H1 (cell line): ENCODE results near the gene C1QL3. TPM values are rescaled to one million over a fixed set of nuclear protein-coding genes. Genes with fewer than 3 reads are reported as not detected.

ENCODE experiments used
- ATF2 ChIP-seq: IDR thresholded peaks from 2 replicates; pipeline ENCODE4 v1.6.1; 2012; ENCODE audit warnings: low read length, inconsistent platforms
- CBX8 ChIP-seq: fragments of 300-800, 300-1000 bp; sonication (generic); IDR thresholded peaks from 2 replicates; pipeline ENCODE4 v1.7.1; 2016; ENCODE audit warnings: low read depth, low read length, borderline replicate concordance
- CREB1 ChIP-seq: IDR thresholded peaks from 2 replicates; pipeline ENCODE4 v1.6.1; 2012; ENCODE audit warnings: inconsistent platforms
- EP300 ChIP-seq, 2 experiments: IDR thresholded peaks; 1 replicate in 1 of 2; 2 replicates in 1 of 2; pipeline ENCODE4 v1.6.1; 2011 to 2012; ENCODE audit warnings: low read depth in 2 of 2, low read length in 2 of 2, mild to moderate bottlenecking in 2 of 2, borderline replicate concordance in 1 of 2, inconsistent platforms in 1 of 2, moderate library complexity in 1 of 2
- GABPA ChIP-seq: IDR thresholded peaks from 2 replicates; pipeline ENCODE4 v1.6.1; 2011; ENCODE audit warnings: mild to moderate bottlenecking, low read length, moderate library complexity, borderline replicate concordance; ENCODE audit not compliant: insufficient read depth
- RNF2 ChIP-seq: fragments of 200-900, 300-1000 bp; sonication (generic); IDR thresholded peaks from 2 replicates; pipeline ENCODE4 v1.7.1; 2016; ENCODE audit warnings: borderline replicate concordance, low read depth, mild to moderate bottlenecking, antibody characterized with exemption, low read length; ENCODE audit not compliant: poor library complexity, severe bottlenecking; ENCODE audit errors: missing control alignments
- SP1 ChIP-seq: IDR thresholded peaks from 2 replicates; pipeline ENCODE4 v1.6.1; 2011; ENCODE audit warnings: low read depth, low read length
- TEAD4 ChIP-seq: IDR thresholded peaks from 2 replicates; pipeline ENCODE4 v1.6.1; 2012; ENCODE audit warnings: low read depth, low read length, inconsistent platforms, mixed read lengths
- ZNF274 ChIP-seq: IDR thresholded peaks from 2 replicates; pipeline ENCODE4 v1.7.0; 2012; ENCODE audit warnings: low read length, borderline replicate concordance; ENCODE audit errors: extremely low read depth
- polyA plus RNA-seq, 7 experiments: library from polyadenylated mRNA; depleted of rRNA in 3 of 7; stranded (reverse) in 5 of 7; unstranded in 2 of 7; fragments of >200 nt in 5 of 7; fragments of 200-250 nt in 2 of 7; gene quantifications; 1 replicate in 5 of 7; 2 replicates in 1 of 7; 4 replicates in 1 of 7; pipeline versions ENCODE4 v1.2.1 to v1.2.3, GENCODE V29; 2011 to 2013; ENCODE audit warnings: missing spikeins in 2 of 7, mixed read lengths in 2 of 7
- total RNA-seq: library from RNA; stranded (reverse); fragmentation: NEBNext Ultra II Directional; extraction: Animal tissue kit (Norgen Biotek cat#: 25700); gene quantifications from 2 replicates; pipeline ENCODE4 v1.2.1, GENCODE V29; 2021

The C1QL3 gene
- total and polyA plus RNA-seq, 2 of the 8 experiments (the other 6 are each of a cell fraction or from before 2014, with no cell fraction given): 1.0 to 1.8 TPM

GRCh38 chr10:16509996-16510395 lies 11.7 kb downstream of the C1QL3 start (continued):
- TF ChIP-seq SP1 (no peak), GABPA (no peak), TEAD4 (no peak), RNF2 (no peak), CBX8 (no peak), ATF2 (no peak), ZNF274 (no peak), CREB1 (no peak), EP300 (IDR thresholded peaks at IDR 0.05; ENCODE audit: borderline replicate concordance in 1 of 2, low read depth in 2 of 2, low read length in 2 of 2) (no peak)
